ENCODE results near the gene POLR3H. TPM values are rescaled to one million over a fixed set of nuclear protein-coding genes. Genes with fewer than 3 reads are reported as not detected.

Gene POLR3H
- polyA plus RNA-seq, 1 donor from 2014 or later = 28.0 TPM

DNA sequence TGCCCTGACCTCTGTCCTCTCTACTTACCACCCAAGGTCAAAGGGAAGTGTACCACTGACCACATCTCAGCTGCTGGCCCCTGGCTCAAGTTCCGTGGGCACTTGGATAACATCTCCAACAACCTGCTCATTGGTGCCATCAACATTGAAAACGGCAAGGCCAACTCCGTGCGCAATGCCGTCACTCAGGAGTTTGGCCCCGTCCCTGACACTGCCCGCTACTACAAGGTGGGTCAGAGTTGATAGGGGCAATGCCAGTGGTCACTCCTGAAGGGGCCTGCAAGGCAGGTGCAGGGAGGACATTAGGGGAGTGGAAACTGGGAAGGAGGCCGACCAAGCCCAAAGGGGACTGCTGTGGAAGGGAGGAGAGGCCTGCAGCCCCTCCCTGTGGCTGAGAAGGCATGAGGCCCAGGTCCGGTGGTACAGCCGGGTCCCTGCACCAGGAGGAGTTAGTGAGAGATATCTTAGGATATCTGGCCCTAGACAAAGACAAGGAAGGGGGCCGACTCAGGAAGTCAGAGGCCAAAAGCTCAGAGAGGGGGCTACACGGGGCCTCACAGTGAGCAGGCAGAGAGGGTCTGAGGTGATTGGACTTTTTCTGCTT is 17.9 kb downstream of the POLR3H start:
- H3K9me3 ChIP-seq (ENCODE audit: low read length) = no peaks in the 10 kb centered on the region
- H3K4me2 ChIP-seq (ENCODE audit: low read length) = no peak overlapping the region
- no peak overlapping the region for H3K4me3 ChIP-seq (ENCODE audit: low read length)
- H3F3A ChIP-seq (ENCODE audit: insufficient read depth, low read length, poor library complexity, severe bottlenecking) = no peaks in the 10 kb centered on the region
- H3K79me2 ChIP-seq (replicated peaks; ENCODE audit: insufficient read depth, low read length) = no peaks in the 10 kb centered on the region
- H2AFZ ChIP-seq (ENCODE audit: low read depth, low read length) = no peak overlapping the region
- no peak for TF ChIP-seq RAD21 (conservative IDR thresholded peaks at IDR 0.05)
- TF ChIP-seq, protein P1, sequence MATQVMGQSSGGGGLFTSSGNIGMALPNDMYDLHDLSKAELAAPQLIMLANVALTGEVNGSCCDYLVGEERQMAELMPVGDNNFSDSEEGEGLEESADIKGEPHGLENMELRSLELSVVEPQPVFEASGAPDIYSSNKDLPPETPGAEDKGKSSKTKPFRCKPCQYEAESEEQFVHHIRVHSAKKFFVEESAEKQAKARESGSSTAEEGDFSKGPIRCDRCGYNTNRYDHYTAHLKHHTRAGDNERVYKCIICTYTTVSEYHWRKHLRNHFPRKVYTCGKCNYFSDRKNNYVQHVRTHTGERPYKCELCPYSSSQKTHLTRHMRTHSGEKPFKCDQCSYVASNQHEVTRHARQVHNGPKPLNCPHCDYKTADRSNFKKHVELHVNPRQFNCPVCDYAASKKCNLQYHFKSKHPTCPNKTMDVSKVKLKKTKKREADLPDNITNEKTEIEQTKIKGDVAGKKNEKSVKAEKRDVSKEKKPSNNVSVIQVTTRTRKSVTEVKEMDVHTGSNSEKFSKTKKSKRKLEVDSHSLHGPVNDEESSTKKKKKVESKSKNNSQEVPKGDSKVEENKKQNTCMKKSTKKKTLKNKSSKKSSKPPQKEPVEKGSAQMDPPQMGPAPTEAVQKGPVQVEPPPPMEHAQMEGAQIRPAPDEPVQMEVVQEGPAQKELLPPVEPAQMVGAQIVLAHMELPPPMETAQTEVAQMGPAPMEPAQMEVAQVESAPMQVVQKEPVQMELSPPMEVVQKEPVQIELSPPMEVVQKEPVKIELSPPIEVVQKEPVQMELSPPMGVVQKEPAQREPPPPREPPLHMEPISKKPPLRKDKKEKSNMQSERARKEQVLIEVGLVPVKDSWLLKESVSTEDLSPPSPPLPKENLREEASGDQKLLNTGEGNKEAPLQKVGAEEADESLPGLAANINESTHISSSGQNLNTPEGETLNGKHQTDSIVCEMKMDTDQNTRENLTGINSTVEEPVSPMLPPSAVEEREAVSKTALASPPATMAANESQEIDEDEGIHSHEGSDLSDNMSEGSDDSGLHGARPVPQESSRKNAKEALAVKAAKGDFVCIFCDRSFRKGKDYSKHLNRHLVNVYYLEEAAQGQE (IDR thresholded peaks at IDR 0.05; ENCODE audit: borderline replicate concordance) = no peak
- TF ChIP-seq POLR2AphosphoS5 (IDR thresholded peaks at IDR 0.05) = no peak
- TF ChIP-seq TAF1 (IDR thresholded peaks at IDR 0.05; ENCODE audit: low read depth) = no peak
- TF ChIP-seq, protein P2, sequence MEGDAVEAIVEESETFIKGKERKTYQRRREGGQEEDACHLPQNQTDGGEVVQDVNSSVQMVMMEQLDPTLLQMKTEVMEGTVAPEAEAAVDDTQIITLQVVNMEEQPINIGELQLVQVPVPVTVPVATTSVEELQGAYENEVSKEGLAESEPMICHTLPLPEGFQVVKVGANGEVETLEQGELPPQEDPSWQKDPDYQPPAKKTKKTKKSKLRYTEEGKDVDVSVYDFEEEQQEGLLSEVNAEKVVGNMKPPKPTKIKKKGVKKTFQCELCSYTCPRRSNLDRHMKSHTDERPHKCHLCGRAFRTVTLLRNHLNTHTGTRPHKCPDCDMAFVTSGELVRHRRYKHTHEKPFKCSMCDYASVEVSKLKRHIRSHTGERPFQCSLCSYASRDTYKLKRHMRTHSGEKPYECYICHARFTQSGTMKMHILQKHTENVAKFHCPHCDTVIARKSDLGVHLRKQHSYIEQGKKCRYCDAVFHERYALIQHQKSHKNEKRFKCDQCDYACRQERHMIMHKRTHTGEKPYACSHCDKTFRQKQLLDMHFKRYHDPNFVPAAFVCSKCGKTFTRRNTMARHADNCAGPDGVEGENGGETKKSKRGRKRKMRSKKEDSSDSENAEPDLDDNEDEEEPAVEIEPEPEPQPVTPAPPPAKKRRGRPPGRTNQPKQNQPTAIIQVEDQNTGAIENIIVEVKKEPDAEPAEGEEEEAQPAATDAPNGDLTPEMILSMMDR (IDR thresholded peaks at IDR 0.05; ENCODE audit: poor library complexity, severe bottlenecking) = no peak
- no peak for TF ChIP-seq EP300 (conservative IDR thresholded peaks at IDR 0.05; ENCODE audit: poor library complexity, severe bottlenecking)
- no peak for TF ChIP-seq SMC3 (conservative IDR thresholded peaks at IDR 0.05; ENCODE audit: poor library complexity)
- TF ChIP-seq EZH2 (IDR thresholded peaks at IDR 0.05; ENCODE audit: borderline replicate concordance, insufficient read depth, low read length, poor library complexity, severe bottlenecking) = no peak
- TF ChIP-seq MXI1 (conservative IDR thresholded peaks at IDR 0.05; ENCODE audit: poor library complexity, severe bottlenecking) = no peak
- no peaks in the 10 kb centered on the region for H3K9me2 ChIP-seq (ENCODE audit: insufficient read depth, low read length)
- no peaks in the 10 kb centered on the region for H3K36me3 ChIP-seq (ENCODE audit: insufficient read depth, low read length)
- H4K20me1 ChIP-seq (ENCODE audit: insufficient read depth) = no peaks in the 10 kb centered on the region
- no peak overlapping the region for H3K9ac ChIP-seq (ENCODE audit: low read length)
- H3K27ac ChIP-seq (ENCODE audit: low read length) = no peak overlapping the region
- no peaks in the 10 kb centered on the region for H3K27me3 ChIP-seq (ENCODE audit: insufficient read depth, low read depth, low read length)

DNA sequence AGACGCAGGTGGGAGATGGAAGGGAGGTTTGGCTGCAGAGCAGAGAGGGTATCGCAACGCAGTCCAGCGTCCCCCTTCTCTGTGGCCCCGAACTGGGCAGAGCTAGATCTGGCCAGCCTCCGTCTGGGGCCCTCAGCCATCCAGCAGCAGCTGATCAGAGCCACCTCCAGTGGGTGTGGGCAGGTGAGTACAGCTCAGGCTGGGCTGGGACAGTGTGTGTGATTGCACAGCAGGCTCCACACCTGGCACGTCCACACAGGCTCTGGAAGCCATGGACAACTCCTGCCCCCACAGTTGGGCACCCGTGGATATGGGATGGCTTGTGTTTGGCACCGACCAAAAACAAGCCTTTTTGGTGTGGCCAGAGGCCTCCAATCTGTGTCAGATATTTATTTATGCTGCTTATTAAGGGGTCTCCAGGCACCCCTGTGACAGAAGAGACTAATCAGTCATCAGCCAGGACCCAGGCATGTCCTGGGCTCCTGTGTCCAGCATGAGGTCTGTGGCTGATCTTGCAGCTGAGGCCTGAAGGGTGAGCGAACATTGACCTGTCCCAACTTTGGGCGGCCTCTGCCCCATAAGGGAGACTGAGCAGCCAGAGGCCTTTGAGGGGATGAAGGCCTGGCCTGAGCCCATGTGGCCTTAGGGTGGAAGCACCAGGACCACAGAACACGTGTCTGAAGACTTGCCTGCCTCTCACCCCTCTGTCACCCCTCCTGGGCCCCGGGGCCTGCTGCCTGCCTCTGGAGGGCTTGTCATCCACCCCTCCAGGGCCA is 18.6 kb downstream of the POLR3H start:
- H3F3A ChIP-seq (ENCODE audit: insufficient read depth, low read length, poor library complexity, severe bottlenecking) = no peaks in the 10 kb centered on the region
- H3K9ac ChIP-seq (ENCODE audit: low read length) = no peak overlapping the region
- H3K27ac ChIP-seq (ENCODE audit: low read length) = no peak overlapping the region
- H4K20me1 ChIP-seq (ENCODE audit: insufficient read depth) = no peaks in the 10 kb centered on the region
- no peaks in the 10 kb centered on the region for H3K9me3 ChIP-seq (ENCODE audit: low read length)
- peak; percentile 10 for TF ChIP-seq POLR2AphosphoS5 (IDR thresholded peaks at IDR 0.05)
- no peak for TF ChIP-seq EZH2 (IDR thresholded peaks at IDR 0.05; ENCODE audit: borderline replicate concordance, insufficient read depth, low read length, poor library complexity, severe bottlenecking)
- H3K27me3 ChIP-seq (ENCODE audit: insufficient read depth, low read depth, low read length) = no peaks in the 10 kb centered on the region
- no peak overlapping the region for H3K4me3 ChIP-seq (ENCODE audit: low read length)
- H3K4me2 ChIP-seq (ENCODE audit: low read length) = no peak overlapping the region
- H3K79me2 ChIP-seq (replicated peaks; ENCODE audit: insufficient read depth, low read length) = no peaks in the 10 kb centered on the region
- H2AFZ ChIP-seq (ENCODE audit: low read depth, low read length) = no peak overlapping the region
- no peaks in the 10 kb centered on the region for H3K9me2 ChIP-seq (ENCODE audit: insufficient read depth, low read length)
- H3K36me3 ChIP-seq (ENCODE audit: insufficient read depth, low read length) = no peaks in the 10 kb centered on the region

Measured in neural cell (in vitro differentiated cells).